Measurements from ENCODE around the gene SLCO4A1. TPM values are rescaled to one million over a fixed set of nuclear protein-coding genes. Genes with fewer than 3 reads are reported as not detected.

SLCO4A1 gene
- total RNA-seq, 1 donor from 2014 or later, result 1.4 TPM

- Mint-ChIP-seq H3K4me3 (ENCODE audit: unreplicated experiment) (no peak overlapping the region), H3K36me3 (ENCODE audit: low read depth, unreplicated experiment) (no peaks in the 10 kb centered on the region), H3K27ac (ENCODE audit: unreplicated experiment) (no peak overlapping the region), H3K4me1 (ENCODE audit: unreplicated experiment) (peaks cover 8% of the 10 kb centered on the region), H3K9me3 (ENCODE audit: unreplicated experiment) (no peaks in the 10 kb centered on the region), H3K27me3 (ENCODE audit: unreplicated experiment) (peaks cover 15% of the 10 kb centered on the region)
- DNase-seq (ENCODE audit: low spot score), result no peak
- TF ChIP-seq CTCF (IDR thresholded peaks at IDR 0.05; ENCODE audit: unreplicated experiment), result no peak
These were observed 4.7 kb upstream of the SLCO4A1 start for GRCh38 chr20:62637521-62638054.

- Mint-ChIP-seq H3K4me3 (ENCODE audit: unreplicated experiment) (no peak overlapping the region), H3K27me3 (ENCODE audit: unreplicated experiment) (peaks cover 15% of the 10 kb centered on the region)
These were observed 4.2 kb upstream of the SLCO4A1 start for GRCh38 chr20:62638055-62638570.

GRCh38 chr20:62638679-62639406, 3.5 kb upstream of the SLCO4A1 start:
- Mint-ChIP-seq H3K4me1 (ENCODE audit: unreplicated experiment) (peaks cover 4% of the 10 kb centered on the region), H3K27me3 (ENCODE audit: unreplicated experiment) (peaks cover 22% of the 10 kb centered on the region), H3K36me3 (ENCODE audit: low read depth, unreplicated experiment) (no peaks in the 10 kb centered on the region), H3K27ac (ENCODE audit: unreplicated experiment) (no peak overlapping the region), H3K4me3 (ENCODE audit: unreplicated experiment) (no peak overlapping the region), H3K9me3 (ENCODE audit: unreplicated experiment) (no peaks in the 10 kb centered on the region)
- DNase-seq (ENCODE audit: low spot score), result no peak
- no peak for TF ChIP-seq CTCF (IDR thresholded peaks at IDR 0.05; ENCODE audit: unreplicated experiment)

More at GRCh38 chr20:62638055-62638570, 4.2 kb upstream of the SLCO4A1 start:
- Mint-ChIP-seq H3K4me1 (ENCODE audit: unreplicated experiment) (peaks cover 4% of the 10 kb centered on the region), H3K36me3 (ENCODE audit: low read depth, unreplicated experiment) (no peaks in the 10 kb centered on the region), H3K9me3 (ENCODE audit: unreplicated experiment) (no peaks in the 10 kb centered on the region), H3K27ac (ENCODE audit: unreplicated experiment) (no peak overlapping the region)
- no peak for DNase-seq (ENCODE audit: low spot score)
- no peak for TF ChIP-seq CTCF (IDR thresholded peaks at IDR 0.05; ENCODE audit: unreplicated experiment)

- DNase-seq (ENCODE audit: low spot score), result no peak
- Mint-ChIP-seq H3K27me3 (ENCODE audit: unreplicated experiment) (peaks cover 22% of the 10 kb centered on the region), H3K36me3 (ENCODE audit: low read depth, unreplicated experiment) (no peaks in the 10 kb centered on the region), H3K27ac (ENCODE audit: unreplicated experiment) (no peak overlapping the region), H3K4me1 (ENCODE audit: unreplicated experiment) (peaks cover 4% of the 10 kb centered on the region), H3K4me3 (ENCODE audit: unreplicated experiment) (no peak overlapping the region), H3K9me3 (ENCODE audit: unreplicated experiment) (no peaks in the 10 kb centered on the region)
- no peak for TF ChIP-seq CTCF (IDR thresholded peaks at IDR 0.05; ENCODE audit: unreplicated experiment)
These were observed 2.5 kb upstream of the SLCO4A1 start for GRCh38 chr20:62639765-62640164.

- Mint-ChIP-seq H3K36me3 (ENCODE audit: low read depth, unreplicated experiment) (no peaks in the 10 kb centered on the region), H3K9me3 (ENCODE audit: unreplicated experiment) (no peaks in the 10 kb centered on the region), H3K27me3 (ENCODE audit: unreplicated experiment) (peaks cover 22% of the 10 kb centered on the region), H3K27ac (ENCODE audit: unreplicated experiment) (no peak overlapping the region), H3K4me1 (ENCODE audit: unreplicated experiment) (no peaks in the 10 kb centered on the region), H3K4me3 (ENCODE audit: unreplicated experiment) (no peak overlapping the region)
- TF ChIP-seq CTCF (IDR thresholded peaks at IDR 0.05; ENCODE audit: unreplicated experiment), result no peak
- no peak for DNase-seq (ENCODE audit: low spot score)
These were observed 1.4 kb upstream of the SLCO4A1 start for GRCh38 chr20:62640870-62641269.

Data from endothelial cell (in vitro differentiated cells).